Tibial nerve (tissue), 4 donors: ENCODE results near the gene CCRL2. TPM values are rescaled to one million over a fixed set of nuclear protein-coding genes. Genes with fewer than 3 reads are reported as not detected.

ENCODE experiments used
- DNase-seq, 2 donors: peaks; one replicate each; pipeline ENCODE4 v3.0.0-alpha.2; 2019; ENCODE audit warnings: low spot score in 2 of 2
- H3K27ac ChIP-seq, 4 donors: fragments of 200-600 bp; sonication (generic) in 3 of 4; one replicate each; pipeline ENCODE4 v1.5.1; 2017 to 2019; ENCODE audit warnings: mild to moderate bottlenecking in 1 of 4
- H3K27me3 ChIP-seq, 2 donors: fragments of 200-600 bp; sonication (generic) in 1 of 2; one replicate each; pipeline versions ENCODE4 v1.5.1 to v1.6.0; 2017 to 2019
- H3K36me3 ChIP-seq, 3 donors: fragments of 200-600 bp; sonication (generic); one replicate each; pipeline ENCODE4 v1.5.1; 2018 to 2019
- H3K4me1 ChIP-seq, 4 donors: fragments of 200-600 bp; sonication (generic) in 3 of 4; one replicate each; pipeline ENCODE4 v1.5.1; 2017 to 2019
- H3K4me3 ChIP-seq, 4 donors: fragments of 200-600 bp; sonication (generic) in 3 of 4; one replicate each; pipeline ENCODE4 v1.5.1; 2017 to 2019; ENCODE audit warnings: mild to moderate bottlenecking in 1 of 4, moderate library complexity in 1 of 4
- H3K9me3 ChIP-seq, 4 donors: fragments of 200-600 bp; sonication (generic) in 3 of 4; one replicate each; pipeline ENCODE4 v1.5.1; 2017 to 2019
- CTCF ChIP-seq, 5 experiments: fragments of 200-600 bp in 3 of 5; fragments of 450-650 bp in 2 of 5; sonication (generic) in 3 of 5; IDR thresholded peaks; one replicate each; pipeline ENCODE4 v1.5.1; 2016 to 2019; ENCODE audit warnings: antibody characterized with exemption in 5 of 5, mild to moderate bottlenecking in 3 of 5, moderate library complexity in 2 of 5
- EP300 ChIP-seq, 2 donors: sonication (generic); formaldehyde crosslinking; IDR thresholded peaks; one replicate each; pipeline ENCODE4 v1.6.1; 2017; ENCODE audit warnings: antibody characterized with exemption in 2 of 2, mild to moderate bottlenecking in 1 of 2
- POLR2A ChIP-seq, 2 donors: fragments of 450-650 bp; IDR thresholded peaks; one replicate each; pipeline ENCODE4 v1.6.1; 2017; ENCODE audit warnings: antibody characterized with exemption in 2 of 2, mild to moderate bottlenecking in 2 of 2, moderate library complexity in 2 of 2
- WGBS, 2 donors: methylation state at CpG; one replicate each; pipeline ENCODE4 v1.1.5; 2018; 5-methylcytosine and 5-hydroxymethylcytosine counted together
- total RNA-seq, 4 donors: library from RNA; depleted of rRNA; stranded (reverse); fragments of >200 nt; gene quantifications; one replicate each; pipeline ENCODE4 v1.1.0, GENCODE V29; 2016

CCRL2 gene
- total RNA-seq, 4 donors from 2014 or later: 1.3 to 2.7 (median 1.9) TPM

DNA sequence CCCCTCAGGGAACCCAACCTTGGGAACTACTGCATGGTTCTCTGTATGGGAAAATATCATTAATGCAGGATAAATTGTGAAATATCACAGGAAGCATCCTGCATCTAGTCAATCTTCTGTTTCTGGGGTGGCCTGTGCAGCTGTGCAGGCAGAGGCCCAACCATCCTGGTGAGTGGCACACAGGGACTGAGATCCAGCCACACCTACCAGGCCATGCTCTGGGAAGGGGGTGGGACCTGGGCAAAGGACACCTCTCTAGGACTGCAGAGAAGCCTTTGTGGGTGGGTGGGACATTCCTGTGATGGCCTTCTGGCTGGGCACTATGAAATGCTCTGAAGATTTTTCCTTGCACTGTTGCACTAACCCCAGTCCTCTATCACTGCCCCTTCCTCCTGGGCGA lies 26.8 kb downstream of the CCRL2 start:
- no peak overlapping the region for H3K4me3 ChIP-seq
- H3K4me1 ChIP-seq: no peaks in the 10 kb centered on the region
- no peaks in the 10 kb centered on the region for H3K36me3 ChIP-seq
- no peaks in the 10 kb centered on the region for H3K27me3 ChIP-seq
- peaks cover 0 to 16% (median 0%) of the 10 kb centered on the region in 4 donors for H3K9me3 ChIP-seq
- WGBS, 2 donors: 69 to 93% methylated on average over 1 of the region's 1 CpG
- no peak for TF ChIP-seq POLR2A (IDR thresholded peaks at IDR 0.05)
- TF ChIP-seq CTCF (IDR thresholded peaks at IDR 0.05): no peak
- no peak for TF ChIP-seq EP300 (IDR thresholded peaks at IDR 0.05)
- DNase-seq: no peak
- H3K27ac ChIP-seq: no peak overlapping the region

GRCh38 chr3:46435081-46435726 lies 28.1 kb downstream of the CCRL2 start:
- Histone ChIP-seq H3K9me3 (peaks cover 0 to 16% (median 0%) of the 10 kb centered on the region in 4 donors), H3K36me3 (no peaks in the 10 kb centered on the region), H3K27ac (no peak overlapping the region), H3K4me1 (no peaks in the 10 kb centered on the region), H3K27me3 (no peaks in the 10 kb centered on the region), H3K4me3 (no peak overlapping the region)
- DNase-seq: no peak
- no peak for TF ChIP-seq CTCF (IDR thresholded peaks at IDR 0.05)
- 77 to 92% methylated on average over 3 of the region's 3 CpGs for WGBS, 2 donors

- no peak overlapping the region for H3K27ac ChIP-seq
- WGBS, 2 donors: 73 to 90% methylated on average over 3 of the region's 3 CpGs
- H3K4me1 ChIP-seq: no peaks in the 10 kb centered on the region
- no peaks in the 10 kb centered on the region for H3K9me3 ChIP-seq
- no peaks in the 10 kb centered on the region for H3K27me3 ChIP-seq
- no peak for TF ChIP-seq EP300 (IDR thresholded peaks at IDR 0.05)
- no peak for TF ChIP-seq POLR2A (IDR thresholded peaks at IDR 0.05)
- TF ChIP-seq CTCF (IDR thresholded peaks at IDR 0.05): no peak
- H3K36me3 ChIP-seq: no peaks in the 10 kb centered on the region
- no peak overlapping the region for H3K4me3 ChIP-seq
- no peak for DNase-seq
These were observed 31.8 kb downstream of the CCRL2 start for GRCh38 chr3:46438831-46439230.

DNA sequence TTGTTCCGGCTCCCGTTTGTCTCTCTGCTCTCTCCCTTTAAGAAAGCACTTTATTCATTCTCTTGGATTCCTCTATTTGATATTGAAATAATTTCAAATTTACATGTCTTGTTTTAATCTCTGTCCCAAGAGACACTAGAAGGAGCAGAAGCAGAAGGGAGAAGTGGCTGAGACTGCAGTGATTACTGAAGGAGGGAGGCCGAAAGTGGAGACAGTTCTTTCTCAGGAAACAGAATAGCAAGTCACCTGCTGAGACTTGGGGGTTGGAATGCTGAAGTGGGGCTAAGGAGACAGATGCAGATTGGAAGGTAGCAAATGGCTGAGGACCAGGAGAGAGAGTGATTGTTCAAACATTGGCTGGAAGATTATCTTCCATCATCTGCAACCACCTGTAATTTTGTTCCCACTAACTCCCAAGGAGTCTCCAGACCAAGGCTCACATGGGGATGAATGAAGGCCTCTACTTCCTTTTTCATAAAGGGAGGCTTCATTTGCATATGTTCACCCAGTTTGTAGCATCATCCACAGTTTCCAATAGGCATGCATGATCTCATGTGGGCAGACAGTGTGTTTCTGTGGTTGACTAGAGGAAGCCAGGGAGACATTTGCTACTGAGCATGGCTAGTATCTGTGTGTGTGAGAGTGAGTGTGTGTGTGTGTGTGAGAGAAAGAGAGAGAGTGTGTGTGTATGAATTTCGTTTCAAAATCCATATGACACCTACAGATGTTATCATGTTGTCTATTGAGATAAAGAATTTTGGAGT lies 33.7 kb downstream of the CCRL2 start:
- DNase-seq: no peak

More for the DNA sequence above, 33.7 kb downstream of the CCRL2 start:
- WGBS, 2 donors: 63 to 71% methylated on average over 4 of the region's 4 CpGs
- no peaks in the 10 kb centered on the region for H3K36me3 ChIP-seq
- no peak overlapping the region for H3K27ac ChIP-seq
- H3K4me3 ChIP-seq: no peak overlapping the region
- TF ChIP-seq EP300 (IDR thresholded peaks at IDR 0.05): no peak
- no peak for TF ChIP-seq POLR2A (IDR thresholded peaks at IDR 0.05)
- no peak for TF ChIP-seq CTCF (IDR thresholded peaks at IDR 0.05)
- no peaks in the 10 kb centered on the region for H3K9me3 ChIP-seq
- H3K4me1 ChIP-seq: no peaks in the 10 kb centered on the region
- H3K27me3 ChIP-seq: no peaks in the 10 kb centered on the region
